ENCODE measurements around the gene RHPN2. TPM values are rescaled to one million over a fixed set of nuclear protein-coding genes. Genes with fewer than 3 reads are reported as not detected.

Gene RHPN2
- total RNA-seq, 4 donors from 2014 or later = 4.0 to 9.6 (median 6.4) TPM

GRCh38 chr19:33055718-33056117 is 9.0 kb downstream of the RHPN2 start:
- no peak overlapping the region for H3K27ac ChIP-seq
- no peaks in the 10 kb centered on the region for H3K9me3 ChIP-seq
- no peak for TF ChIP-seq POLR2A (IDR thresholded peaks at IDR 0.05)
- TF ChIP-seq CTCF (IDR thresholded peaks at IDR 0.05) = no peak
- TF ChIP-seq EP300 (IDR thresholded peaks at IDR 0.05) = no peak
- no peaks in the 10 kb centered on the region for H3K36me3 ChIP-seq
- H3K27me3 ChIP-seq = no peaks in the 10 kb centered on the region
- WGBS, 2 donors = 14 to 25% methylated on average over 2 of the region's 2 CpGs
- H3K4me1 ChIP-seq = peaks cover 0 to 14% (median 4%) of the 10 kb centered on the region in 4 donors
- DNase-seq (ENCODE audit: low spot score in 2 of 2) = no peak
- no peak overlapping the region for H3K4me3 ChIP-seq

GRCh38 chr19:33054623-33055022 is 10.1 kb downstream of the RHPN2 start:
- H3K36me3 ChIP-seq = no peaks in the 10 kb centered on the region
- H3K4me1 ChIP-seq = peaks cover 0 to 14% (median 4%) of the 10 kb centered on the region in 4 donors
- TF ChIP-seq POLR2A (IDR thresholded peaks at IDR 0.05) = no peak
- no peak for TF ChIP-seq EP300 (IDR thresholded peaks at IDR 0.05)
- no peaks in the 10 kb centered on the region for H3K9me3 ChIP-seq
- no peak overlapping the region for H3K4me3 ChIP-seq
- H3K27me3 ChIP-seq = no peaks in the 10 kb centered on the region
- no peak for DNase-seq (ENCODE audit: low spot score in 2 of 2)
- 78 to 93% methylated on average over 8 of the region's 8 CpGs for WGBS, 2 donors
- peak overlapping the region in 1 of 4 donors; percentile 35 for H3K27ac ChIP-seq

- H3K4me3 ChIP-seq = no peak overlapping the region
- TF ChIP-seq EP300 (IDR thresholded peaks at IDR 0.05) (no peak), CTCF (IDR thresholded peaks at IDR 0.05) (no peak), POLR2A (IDR thresholded peaks at IDR 0.05) (no peak)
- DNase-seq (ENCODE audit: low spot score in 2 of 2) = peak in 1 of 2 donors; percentile 31
- H3K27ac ChIP-seq = peak overlapping the region in 1 of 4 donors; percentile 50
- no peaks in the 10 kb centered on the region for H3K27me3 ChIP-seq
- WGBS, 2 donors = 52 to 53% methylated on average over 8 of the region's 8 CpGs
- peaks cover 0 to 14% (median 4%) of the 10 kb centered on the region in 4 donors for H3K4me1 ChIP-seq
- H3K9me3 ChIP-seq = no peaks in the 10 kb centered on the region
- no peaks in the 10 kb centered on the region for H3K36me3 ChIP-seq
Measured at GRCh38 chr19:33052352-33052972, 12.2 kb downstream of the RHPN2 start.

- Histone ChIP-seq H3K27me3 (no peaks in the 10 kb centered on the region), H3K9me3 (no peaks in the 10 kb centered on the region), H3K27ac (no peak overlapping the region), H3K36me3 (no peaks in the 10 kb centered on the region), H3K4me3 (no peak overlapping the region), H3K4me1 (peaks cover 0 to 14% (median 4%) of the 10 kb centered on the region in 4 donors)
- 97 to 98% methylated on average over 3 of the region's 3 CpGs for WGBS, 2 donors
- DNase-seq (ENCODE audit: low spot score in 2 of 2) = no peak
- TF ChIP-seq POLR2A (IDR thresholded peaks at IDR 0.05) = no peak
- no peak for TF ChIP-seq EP300 (IDR thresholded peaks at IDR 0.05)
- no peak for TF ChIP-seq CTCF (IDR thresholded peaks at IDR 0.05)
Measured at GRCh38 chr19:33050110-33050509, 14.6 kb downstream of the RHPN2 start.

GRCh38 chr19:33048806-33049676 is 15.6 kb downstream of the RHPN2 start:
- DNase-seq (ENCODE audit: low spot score in 2 of 2) = no peak
- H3K4me3 ChIP-seq = no peak overlapping the region
- 76 to 79% methylated on average over 15 of the region's 15 CpGs for WGBS, 2 donors
- TF ChIP-seq POLR2A (IDR thresholded peaks at IDR 0.05) (no peak), EP300 (IDR thresholded peaks at IDR 0.05) (no peak), CTCF (IDR thresholded peaks at IDR 0.05) (no peak)
- peaks cover 0 to 2% (median 0%) of the 10 kb centered on the region in 3 donors for H3K36me3 ChIP-seq
- no peaks in the 10 kb centered on the region for H3K27me3 ChIP-seq
- H3K27ac ChIP-seq = no peak overlapping the region
- peaks cover 0 to 3% (median 0%) of the 10 kb centered on the region in 4 donors for H3K9me3 ChIP-seq
- peaks cover 0 to 14% (median 4%) of the 10 kb centered on the region in 4 donors for H3K4me1 ChIP-seq
